ENCODE results near the gene IGF2BP2. TPM values are rescaled to one million over a fixed set of nuclear protein-coding genes. Genes with fewer than 3 reads are reported as not detected.

The IGF2BP2 gene
- total RNA-seq, 1 experiment from 2014 or later = 0.67 TPM

- DNase-seq = no peak
- H2AFZ ChIP-seq (ENCODE audit: low read length) = no peak overlapping the region
- H3K4me1 ChIP-seq (ENCODE audit: low read length) = no peaks in the 10 kb centered on the region
- no peaks in the 10 kb centered on the region for H3K9me3 ChIP-seq (ENCODE audit: low read length)
- H3K27ac ChIP-seq (ENCODE audit: low read length) = no peak overlapping the region
- no peaks in the 10 kb centered on the region for H3K27me3 ChIP-seq (ENCODE audit: low read length)
- H3K9me2 ChIP-seq (replicated peaks; ENCODE audit: insufficient read depth, low read length) = no peaks in the 10 kb centered on the region
- H4K20me1 ChIP-seq (ENCODE audit: insufficient read depth, low read depth, low read length) = no peaks in the 10 kb centered on the region
- no peaks in the 10 kb centered on the region for H3K36me3 ChIP-seq (ENCODE audit: insufficient read depth, low read length)
- H3K9ac ChIP-seq (ENCODE audit: low read length) = no peak overlapping the region
- no peak overlapping the region for H3K4me3 ChIP-seq (ENCODE audit: low read length)
- H3K79me2 ChIP-seq (ENCODE audit: low read length) = no peaks in the 10 kb centered on the region
- no peak overlapping the region for H3K4me2 ChIP-seq (ENCODE audit: low read depth, low read length, poor library complexity, severe bottlenecking)
Measured at GRCh38 chr3:185831195-185831594, 6.4 kb upstream of the IGF2BP2 start.

- no peaks in the 10 kb centered on the region for H3K9me2 ChIP-seq (replicated peaks; ENCODE audit: insufficient read depth, low read length)
- H3K79me2 ChIP-seq (ENCODE audit: low read length) = no peaks in the 10 kb centered on the region
- H3K36me3 ChIP-seq (ENCODE audit: insufficient read depth, low read length) = no peaks in the 10 kb centered on the region
- no peaks in the 10 kb centered on the region for H3K9me3 ChIP-seq (ENCODE audit: low read length)
- no peak overlapping the region for H3K4me2 ChIP-seq (ENCODE audit: low read depth, low read length, poor library complexity, severe bottlenecking)
- no peak overlapping the region for H3K27ac ChIP-seq (ENCODE audit: low read length)
- DNase-seq = no peak
- no peak overlapping the region for H2AFZ ChIP-seq (ENCODE audit: low read length)
- H3K4me3 ChIP-seq (ENCODE audit: low read length) = no peak overlapping the region
- no peaks in the 10 kb centered on the region for H3K4me1 ChIP-seq (ENCODE audit: low read length)
- no peaks in the 10 kb centered on the region for H4K20me1 ChIP-seq (ENCODE audit: insufficient read depth, low read depth, low read length)
- H3K27me3 ChIP-seq (ENCODE audit: low read length) = no peaks in the 10 kb centered on the region
- H3K9ac ChIP-seq (ENCODE audit: low read length) = no peak overlapping the region
Measured at GRCh38 chr3:185830018-185830797, 5.4 kb upstream of the IGF2BP2 start.

DNA sequence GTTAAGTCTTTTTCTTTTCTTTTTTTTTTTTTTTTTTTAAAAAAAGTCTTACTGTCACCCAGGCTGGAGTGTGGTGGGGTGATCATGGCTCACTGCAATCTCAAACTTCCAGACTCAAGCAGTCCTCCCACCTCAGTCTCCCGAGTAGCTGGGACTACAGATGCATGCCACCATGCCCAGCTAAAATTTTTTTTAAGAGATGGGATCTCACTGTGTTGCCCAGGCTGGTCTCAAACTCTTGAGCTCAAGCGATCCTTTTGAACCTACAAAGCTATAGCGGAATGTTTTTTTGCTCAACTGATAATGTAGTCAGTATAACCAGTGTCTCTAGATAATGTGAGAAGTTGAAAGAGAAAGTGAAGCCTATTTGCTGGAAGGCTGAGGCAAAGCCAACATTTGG lies 3.9 kb upstream of the IGF2BP2 start:
- no peaks in the 10 kb centered on the region for H3K79me2 ChIP-seq (ENCODE audit: low read length)
- no peak overlapping the region for H2AFZ ChIP-seq (ENCODE audit: low read length)
- no peaks in the 10 kb centered on the region for H3K36me3 ChIP-seq (ENCODE audit: insufficient read depth, low read length)
- no peak overlapping the region for H3K4me2 ChIP-seq (ENCODE audit: low read depth, low read length, poor library complexity, severe bottlenecking)
- H3K9me2 ChIP-seq (replicated peaks; ENCODE audit: insufficient read depth, low read length) = no peaks in the 10 kb centered on the region
- H3K4me3 ChIP-seq (ENCODE audit: low read length) = no peak overlapping the region
- no peak for DNase-seq
- H3K27ac ChIP-seq (ENCODE audit: low read length) = no peak overlapping the region
- no peaks in the 10 kb centered on the region for H3K27me3 ChIP-seq (ENCODE audit: low read length)
- no peaks in the 10 kb centered on the region for H3K4me1 ChIP-seq (ENCODE audit: low read length)
- no peaks in the 10 kb centered on the region for H4K20me1 ChIP-seq (ENCODE audit: insufficient read depth, low read depth, low read length)
- H3K9me3 ChIP-seq (ENCODE audit: low read length) = no peaks in the 10 kb centered on the region
- no peak overlapping the region for H3K9ac ChIP-seq (ENCODE audit: low read length)

DNA sequence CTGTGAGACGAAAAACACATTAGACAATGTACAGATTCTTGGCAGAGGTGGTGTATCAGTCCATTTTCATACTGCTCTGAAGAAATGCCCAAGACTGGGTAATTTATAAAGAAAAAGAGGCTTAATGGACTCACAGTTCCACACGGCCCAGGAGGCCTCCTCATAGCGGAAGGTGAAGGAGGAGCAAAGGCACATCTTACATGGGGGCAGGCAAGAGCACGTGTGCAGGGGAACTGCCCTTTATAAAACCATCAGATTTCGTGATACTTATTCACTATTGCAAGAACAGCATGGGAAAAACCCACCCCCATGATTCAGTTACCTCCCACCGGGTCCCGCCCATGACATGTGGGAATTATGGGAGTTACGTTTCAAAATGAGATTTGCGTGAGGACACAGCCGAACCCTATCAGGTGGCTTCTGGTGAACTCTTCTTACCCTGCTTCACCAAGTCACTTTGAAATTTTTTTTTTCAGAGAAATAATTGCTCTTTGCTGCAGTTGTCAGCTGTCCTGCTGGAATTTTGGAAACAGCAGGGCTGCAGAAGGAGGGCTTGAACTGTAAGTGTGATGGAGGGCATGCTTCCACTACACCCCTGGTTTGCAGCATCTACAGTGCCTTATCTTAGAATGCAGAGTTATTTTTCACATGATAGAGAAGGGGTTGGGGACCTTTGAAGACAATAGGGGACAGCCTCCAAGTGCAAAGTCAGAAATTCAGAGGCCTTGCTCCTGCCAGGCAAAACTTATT lies 2.9 kb upstream of the IGF2BP2 start:
- H3K4me1 ChIP-seq (ENCODE audit: low read length) = no peaks in the 10 kb centered on the region
- H3K27me3 ChIP-seq (ENCODE audit: low read length) = no peaks in the 10 kb centered on the region
- no peak overlapping the region for H2AFZ ChIP-seq (ENCODE audit: low read length)
- H3K9ac ChIP-seq (ENCODE audit: low read length) = no peak overlapping the region
- no peak overlapping the region for H3K4me2 ChIP-seq (ENCODE audit: low read depth, low read length, poor library complexity, severe bottlenecking)
- no peaks in the 10 kb centered on the region for H4K20me1 ChIP-seq (ENCODE audit: insufficient read depth, low read depth, low read length)
- no peaks in the 10 kb centered on the region for H3K79me2 ChIP-seq (ENCODE audit: low read length)
- no peak overlapping the region for H3K27ac ChIP-seq (ENCODE audit: low read length)
- no peaks in the 10 kb centered on the region for H3K9me3 ChIP-seq (ENCODE audit: low read length)
- no peak for DNase-seq
- no peaks in the 10 kb centered on the region for H3K9me2 ChIP-seq (replicated peaks; ENCODE audit: insufficient read depth, low read length)
- no peak overlapping the region for H3K4me3 ChIP-seq (ENCODE audit: low read length)
- no peaks in the 10 kb centered on the region for H3K36me3 ChIP-seq (ENCODE audit: insufficient read depth, low read length)

GRCh38 chr3:185825639-185826481 lies 1.0 kb upstream of the IGF2BP2 start:
- Histone ChIP-seq H2AFZ (ENCODE audit: low read length) (no peak overlapping the region), H3K27me3 (ENCODE audit: low read length) (no peaks in the 10 kb centered on the region), H3K36me3 (ENCODE audit: insufficient read depth, low read length) (no peaks in the 10 kb centered on the region), H3K9me3 (ENCODE audit: low read length) (no peaks in the 10 kb centered on the region), H3K4me3 (ENCODE audit: low read length) (no peak overlapping the region), H3K27ac (ENCODE audit: low read length) (no peak overlapping the region), H3K79me2 (ENCODE audit: low read length) (no peaks in the 10 kb centered on the region), H3K9me2 (replicated peaks; ENCODE audit: insufficient read depth, low read length) (no peaks in the 10 kb centered on the region), H3K4me2 (ENCODE audit: low read depth, low read length, poor library complexity, severe bottlenecking) (no peak overlapping the region), H3K4me1 (ENCODE audit: low read length) (no peaks in the 10 kb centered on the region), H3K9ac (ENCODE audit: low read length) (no peak overlapping the region), H4K20me1 (ENCODE audit: insufficient read depth, low read depth, low read length) (no peaks in the 10 kb centered on the region)
- no peak for DNase-seq

DNA sequence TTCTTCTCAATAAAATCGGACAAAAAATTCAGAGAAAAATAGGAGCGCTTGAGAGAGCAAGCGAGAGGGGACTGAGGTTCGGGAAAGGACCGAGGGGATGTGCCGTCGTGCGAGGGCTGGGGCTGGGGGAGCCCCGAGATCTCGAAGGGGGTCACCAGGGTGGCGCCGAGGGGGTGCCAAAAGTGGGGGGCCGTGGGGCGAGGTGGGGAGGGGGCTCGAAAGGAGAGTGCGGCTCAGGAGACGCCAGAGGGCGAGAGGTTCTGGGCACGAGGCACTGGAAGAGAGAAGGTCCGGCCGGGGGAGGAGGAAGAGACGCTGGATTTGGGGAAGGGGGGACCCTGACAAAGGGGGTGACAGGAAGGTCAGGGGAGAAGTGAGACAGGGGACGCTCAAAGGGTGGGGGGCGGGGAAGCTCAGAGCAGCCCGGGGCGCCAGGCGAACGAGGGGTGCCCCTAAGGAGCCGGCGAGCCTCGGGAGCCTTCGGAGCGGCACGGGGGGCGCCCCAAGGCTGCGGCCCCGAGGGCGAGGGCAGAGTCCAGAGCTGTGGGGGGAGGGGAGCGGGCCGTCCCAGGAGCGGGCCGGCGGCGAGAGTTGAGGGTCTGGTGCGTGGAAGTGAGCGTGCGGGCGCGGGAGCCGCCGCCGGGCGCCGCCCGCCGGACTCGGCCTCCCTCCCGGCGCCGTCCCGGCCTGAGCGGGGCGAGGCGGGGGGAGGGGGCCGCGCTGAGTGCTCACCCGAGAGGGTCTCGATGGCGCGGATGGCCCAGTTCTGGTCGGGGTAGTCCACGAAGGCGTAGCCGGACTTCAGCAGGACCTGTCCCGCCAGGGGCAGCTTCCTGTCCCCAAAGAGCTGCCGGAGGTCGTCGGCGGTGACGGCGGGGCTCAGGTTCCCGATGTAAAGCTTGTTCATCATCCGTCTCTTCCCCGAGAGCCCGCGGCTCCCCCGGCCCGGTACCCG lies 514 bp downstream of the IGF2BP2 start:
- Histone ChIP-seq H3K9me3 (ENCODE audit: low read length) (no peaks in the 10 kb centered on the region), H2AFZ (ENCODE audit: low read length) (no peak overlapping the region), H4K20me1 (ENCODE audit: insufficient read depth, low read depth, low read length) (no peaks in the 10 kb centered on the region), H3K79me2 (ENCODE audit: low read length) (no peaks in the 10 kb centered on the region), H3K9ac (ENCODE audit: low read length) (no peak overlapping the region), H3K4me1 (ENCODE audit: low read length) (no peaks in the 10 kb centered on the region), H3K27me3 (ENCODE audit: low read length) (no peaks in the 10 kb centered on the region), H3K36me3 (ENCODE audit: insufficient read depth, low read length) (no peaks in the 10 kb centered on the region), H3K4me3 (ENCODE audit: low read length) (no peak overlapping the region), H3K9me2 (replicated peaks; ENCODE audit: insufficient read depth, low read length) (no peaks in the 10 kb centered on the region), H3K4me2 (ENCODE audit: low read depth, low read length, poor library complexity, severe bottlenecking) (no peak overlapping the region), H3K27ac (ENCODE audit: low read length) (no peak overlapping the region)
- DNase-seq = no peak

- no peaks in the 10 kb centered on the region for H3K79me2 ChIP-seq (ENCODE audit: low read length)
- no peaks in the 10 kb centered on the region for H4K20me1 ChIP-seq (ENCODE audit: insufficient read depth, low read depth, low read length)
- no peak overlapping the region for H3K9ac ChIP-seq (ENCODE audit: low read length)
- H3K4me2 ChIP-seq (ENCODE audit: low read depth, low read length, poor library complexity, severe bottlenecking) = no peak overlapping the region
- no peaks in the 10 kb centered on the region for H3K9me2 ChIP-seq (replicated peaks; ENCODE audit: insufficient read depth, low read length)
- H3K9me3 ChIP-seq (ENCODE audit: low read length) = no peaks in the 10 kb centered on the region
- no peaks in the 10 kb centered on the region for H3K36me3 ChIP-seq (ENCODE audit: insufficient read depth, low read length)
- no peak overlapping the region for H3K4me3 ChIP-seq (ENCODE audit: low read length)
- no peak for DNase-seq
- no peaks in the 10 kb centered on the region for H3K4me1 ChIP-seq (ENCODE audit: low read length)
- H2AFZ ChIP-seq (ENCODE audit: low read length) = no peak overlapping the region
- no peaks in the 10 kb centered on the region for H3K27me3 ChIP-seq (ENCODE audit: low read length)
- H3K27ac ChIP-seq (ENCODE audit: low read length) = no peak overlapping the region
Measured at GRCh38 chr3:185823078-185824044, 1.5 kb downstream of the IGF2BP2 start.
